RCC 7860 (cell line): ENCODE measurements around the gene ACSL6.
"Not testable (repeated sequence)": the region's sequence is repeated elsewhere in the genome, so short reads cannot be mapped to it uniquely, and the experiment has no call there.

Experiments used
- DNase-seq: peaks from one replicate; pipeline ENCODE4 v3.0.0-alpha.2; 2015; ENCODE audit warnings: low spot score
- FAIRE-seq: peaks from 2 replicates; lab custom pipeline; 2012; peaks lifted over from hg19 to GRCh38; lab: Jason Lieb, UNC

The ACSL6 gene

DNA sequence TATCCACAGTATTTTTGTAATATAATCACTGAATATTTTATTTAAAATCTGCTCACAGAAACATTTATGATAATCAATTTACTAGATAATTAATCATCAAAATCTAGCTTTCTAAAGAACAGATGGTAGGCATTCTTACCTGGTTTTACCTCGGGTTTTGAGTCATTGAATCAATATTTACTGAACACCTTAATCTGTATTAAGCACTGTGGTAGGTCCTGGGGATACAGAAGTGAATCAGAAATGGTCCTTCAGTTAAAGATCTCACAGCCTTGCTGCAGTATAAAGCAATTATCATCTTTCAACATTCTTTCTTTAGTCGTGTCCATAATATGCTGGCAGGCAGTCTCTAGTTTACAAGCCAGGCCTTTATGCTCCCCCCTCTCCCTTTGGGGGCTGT lies 64.0 kb downstream of the ACSL6 start:
- no peak for DNase-seq
- no peak for FAIRE-seq

DNA sequence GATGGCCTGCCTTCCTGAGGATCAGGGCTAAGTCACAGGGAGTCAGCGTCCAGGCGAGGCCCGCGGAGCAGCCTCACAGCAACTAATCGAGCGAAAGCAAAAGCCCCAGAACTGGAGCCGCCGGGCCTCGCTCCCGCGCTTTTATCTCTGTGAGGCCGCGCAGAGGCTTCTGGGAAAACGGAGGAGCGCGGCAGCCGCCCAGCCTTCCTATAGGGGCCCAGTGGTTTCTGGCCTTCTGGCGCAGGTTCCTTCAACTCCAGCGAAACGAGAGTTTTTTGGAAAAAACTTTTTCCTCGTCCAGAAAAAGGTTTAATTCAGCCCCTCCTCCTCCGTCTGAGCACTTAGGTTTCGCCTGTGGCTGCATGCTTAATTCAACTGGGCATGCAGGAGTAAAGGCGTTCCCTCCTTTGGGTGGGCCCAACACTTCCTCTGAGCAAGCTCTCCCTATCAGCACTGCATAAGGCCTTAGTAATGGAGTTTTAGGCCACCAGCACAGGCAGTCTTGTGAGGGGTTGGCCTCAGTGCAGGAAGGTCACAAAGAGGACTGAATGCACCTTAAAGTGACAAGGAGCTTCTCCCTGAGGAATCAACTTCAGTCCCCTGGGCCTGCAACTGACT lies 65.8 kb downstream of the ACSL6 start, which contains the start of gene MEIKIN:
Gene MEIKIN (minus strand): TSS at position 113 of the 618 bp plus-strand sequence. CDS start 158 bp downstream, outside the sequence.
- no peak for FAIRE-seq

DNA sequence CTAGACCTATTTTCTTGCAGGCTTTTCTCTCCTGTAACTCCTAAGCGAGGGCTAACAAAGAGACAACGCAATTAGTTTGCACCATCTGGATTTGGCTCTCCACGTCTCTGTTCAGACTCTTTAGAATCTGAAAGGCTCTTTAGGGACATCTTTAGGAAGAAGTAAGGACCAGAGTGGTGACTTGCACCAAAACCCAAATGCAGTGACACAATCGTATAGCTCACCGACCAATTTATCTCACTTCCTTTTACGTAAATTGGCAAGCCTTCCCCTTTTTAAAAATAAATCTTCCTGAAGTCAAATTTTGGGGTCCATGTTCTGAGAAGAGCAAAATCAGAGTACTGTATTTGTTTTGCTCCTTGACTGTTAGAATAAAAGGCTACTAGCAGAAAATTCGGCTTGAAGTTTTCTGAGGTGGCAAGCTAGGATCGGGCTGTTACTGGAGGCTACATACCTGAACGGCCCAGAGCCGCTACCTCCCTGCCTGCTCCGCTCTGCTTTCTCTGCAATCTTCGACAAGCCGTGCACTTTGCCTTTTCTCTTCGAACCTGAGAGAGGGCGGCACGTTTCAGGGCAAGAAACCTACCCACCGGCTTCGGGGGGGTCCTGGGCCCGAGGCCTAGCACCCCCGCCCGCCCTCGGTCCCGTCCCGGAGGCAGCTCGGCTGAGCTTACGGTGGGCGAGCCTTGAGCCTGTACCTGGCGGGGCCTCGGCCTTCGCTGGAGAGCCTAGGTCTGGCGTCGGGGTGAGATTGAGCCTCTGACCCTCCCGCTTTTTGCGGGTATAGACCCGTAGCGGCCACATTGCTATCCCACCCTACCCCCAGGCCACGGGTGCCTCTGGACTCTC lies 66.5 kb downstream of the ACSL6 start:
- FAIRE-seq, result no peak
- no peak for DNase-seq

More for the DNA sequence above, 65.8 kb downstream of the ACSL6 start, which contains the start of gene MEIKIN:
- no peak for DNase-seq

DNA sequence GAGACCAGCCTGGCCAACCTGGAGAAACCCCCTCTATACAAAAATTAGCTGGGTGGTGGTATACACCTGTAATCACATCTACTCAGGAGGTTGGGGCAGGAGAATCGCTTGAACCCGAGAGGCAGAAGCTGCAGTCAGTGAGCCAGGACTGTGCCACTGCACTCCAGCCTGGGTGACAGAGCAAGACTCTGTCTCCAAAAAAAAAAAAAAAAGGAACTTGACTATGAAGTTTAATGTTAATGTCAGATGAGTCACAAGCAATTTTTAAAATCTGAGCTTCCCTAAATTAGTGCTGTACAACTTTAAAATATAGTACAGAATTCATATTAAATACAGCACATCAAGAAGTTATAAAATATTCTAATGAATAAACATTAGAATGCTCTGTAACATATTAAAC lies 67.5 kb downstream of the ACSL6 start:
- DNase-seq (no peak), FAIRE-seq (no peak)

DNA sequence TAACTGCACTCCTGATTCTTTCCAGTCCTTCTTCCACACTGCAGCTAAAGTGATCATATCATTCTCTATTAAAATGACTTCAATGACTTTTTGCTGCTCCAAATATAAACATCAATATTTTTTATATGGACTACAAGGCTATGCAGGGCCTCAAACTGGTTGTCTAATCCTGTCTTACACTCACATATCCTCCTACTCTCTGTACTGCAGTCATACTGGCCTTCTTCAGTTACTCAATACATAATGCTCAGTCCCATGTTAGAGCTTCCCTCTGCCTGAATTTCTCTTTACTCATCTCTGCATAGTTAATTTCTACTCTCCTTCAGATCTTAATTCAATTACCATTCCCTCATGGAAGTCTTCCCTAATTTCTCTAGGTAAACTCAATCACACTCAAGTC lies 69.4 kb downstream of the ACSL6 start:
- DNase-seq (no peak), FAIRE-seq (no peak)

DNA sequence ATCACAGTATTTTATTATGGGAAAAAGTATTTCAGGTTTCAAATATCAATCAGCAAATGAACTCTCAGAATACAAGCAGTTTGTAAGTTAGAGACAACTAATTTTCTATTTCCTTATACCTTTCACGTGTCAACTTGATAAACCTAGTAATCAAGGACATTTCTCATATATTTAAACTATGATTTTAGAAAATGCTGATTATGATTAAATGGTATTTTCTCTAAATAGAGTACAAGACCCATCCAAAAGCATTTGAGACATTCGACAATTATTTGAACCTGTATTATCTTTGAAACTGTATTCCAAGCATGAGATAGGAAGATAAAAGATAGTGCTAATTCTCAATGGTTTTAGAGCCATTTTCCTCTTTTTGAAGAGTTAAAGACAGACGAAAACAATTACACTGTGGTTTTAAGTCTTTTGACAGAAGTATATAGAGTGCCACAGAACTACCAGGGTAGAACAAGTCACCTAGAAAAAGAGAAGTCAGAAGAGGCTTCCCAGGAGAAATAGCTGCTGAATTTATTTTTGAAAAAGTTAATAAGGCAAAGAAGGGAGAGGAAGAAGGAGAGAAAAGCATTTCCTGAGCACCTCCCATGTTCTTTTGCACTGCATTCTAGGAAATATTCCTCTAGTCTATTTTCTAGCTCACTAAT lies 71.6 kb downstream of the ACSL6 start:
- DNase-seq (no peak), FAIRE-seq (no peak)

DNA sequence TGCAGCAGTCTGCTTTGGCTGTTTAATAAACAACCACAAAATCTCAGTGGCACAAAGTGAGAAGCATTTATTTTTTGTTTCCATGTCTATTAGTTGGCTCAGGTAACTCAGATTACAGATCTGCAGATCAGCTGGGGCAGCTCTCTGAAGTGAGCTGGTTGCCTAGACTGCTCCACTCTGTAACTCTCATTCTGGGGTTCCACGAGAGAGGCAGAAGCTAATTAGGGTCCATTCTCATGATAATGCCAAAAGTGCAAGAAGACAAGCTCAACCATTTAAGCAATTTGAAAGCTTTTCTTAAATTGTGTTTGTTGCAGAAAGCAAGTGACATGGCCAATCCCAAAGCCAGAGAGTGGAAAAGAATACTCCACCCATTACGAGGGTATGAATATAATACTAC lies 79.2 kb downstream of the ACSL6 start:
- no peak for DNase-seq
- no peak for FAIRE-seq

DNA sequence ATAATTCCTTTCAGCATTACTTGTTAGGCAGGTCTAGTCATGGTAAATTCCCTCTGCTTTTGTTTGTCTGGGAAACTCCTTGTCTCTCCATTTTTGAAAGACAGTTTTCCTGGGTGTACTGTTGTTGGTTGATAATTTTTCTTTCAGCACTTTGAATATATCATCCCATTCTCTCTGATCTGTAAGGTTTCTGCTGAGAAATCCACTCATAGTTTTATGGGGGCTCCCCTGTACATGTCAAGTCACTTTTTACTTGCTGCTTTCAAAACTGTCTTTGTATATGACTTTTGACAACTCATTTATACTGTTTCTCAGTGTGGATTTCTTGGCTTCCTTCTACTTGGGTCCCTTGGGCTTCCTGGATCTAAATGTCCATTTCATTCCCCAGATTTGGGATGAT lies 82.5 kb downstream of the ACSL6 start:
- FAIRE-seq (no peak), DNase-seq (no peak)

DNA sequence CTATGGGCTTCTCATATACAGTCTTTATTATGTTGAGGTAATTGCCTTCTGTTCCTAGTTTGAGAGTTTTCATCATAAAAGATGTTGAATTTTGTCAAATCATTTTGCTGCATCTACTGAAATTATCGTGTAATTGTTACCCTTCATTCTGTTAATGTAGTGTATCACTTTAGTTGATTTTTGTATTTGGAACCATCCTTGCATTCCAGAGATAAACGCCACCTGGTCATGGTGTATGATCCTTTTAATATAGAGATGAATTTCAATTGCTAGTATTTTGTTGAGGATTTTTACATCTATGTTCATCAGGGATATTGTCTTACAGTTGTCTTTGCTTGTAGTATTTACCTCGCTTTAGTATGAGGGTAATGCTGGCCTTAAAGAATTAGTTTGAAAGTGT lies 85.3 kb downstream of the ACSL6 start:
- FAIRE-seq (no peak), DNase-seq (no peak)

DNA sequence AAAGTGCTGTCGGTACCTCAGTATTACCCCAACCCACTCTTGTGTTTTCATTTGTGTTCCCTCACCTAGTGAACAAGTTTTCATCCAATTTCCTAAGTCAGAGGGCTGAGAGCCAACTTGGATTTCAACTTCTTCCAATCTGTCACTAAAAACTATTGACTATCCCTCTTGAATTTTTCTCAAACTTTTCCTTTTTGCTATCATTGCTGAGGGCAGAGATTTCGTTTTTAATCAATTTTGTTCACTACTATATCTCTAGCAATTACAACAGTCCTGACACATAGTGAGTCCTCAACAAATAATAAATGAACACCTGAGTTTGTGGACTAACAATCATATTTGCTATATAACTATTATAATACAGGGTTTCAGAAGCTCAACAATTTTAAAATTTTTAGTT lies 95.0 kb downstream of the ACSL6 start:
- no peak for FAIRE-seq
- no peak for DNase-seq

DNA sequence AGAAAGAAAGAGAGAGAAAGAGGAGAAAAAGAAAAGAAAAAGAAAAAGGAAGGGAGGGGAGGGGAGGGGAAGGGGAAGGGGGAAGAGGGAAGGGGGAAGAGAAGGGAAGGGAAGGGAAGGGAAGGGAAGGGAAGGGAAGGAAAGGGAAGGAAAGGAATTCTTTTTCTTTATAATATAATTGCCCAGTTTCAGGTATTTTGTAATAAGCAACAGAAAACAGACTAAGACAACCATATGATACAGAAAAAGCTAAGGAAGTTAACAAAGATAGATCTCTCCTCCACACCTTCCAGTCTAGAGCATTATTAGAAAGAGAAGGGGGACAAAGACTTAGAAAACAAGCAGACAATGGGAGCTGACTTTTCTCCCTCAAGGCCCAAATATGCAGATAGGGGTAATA lies 97.0 kb downstream of the ACSL6 start:
- no peak for DNase-seq
- no peak for FAIRE-seq

DNA sequence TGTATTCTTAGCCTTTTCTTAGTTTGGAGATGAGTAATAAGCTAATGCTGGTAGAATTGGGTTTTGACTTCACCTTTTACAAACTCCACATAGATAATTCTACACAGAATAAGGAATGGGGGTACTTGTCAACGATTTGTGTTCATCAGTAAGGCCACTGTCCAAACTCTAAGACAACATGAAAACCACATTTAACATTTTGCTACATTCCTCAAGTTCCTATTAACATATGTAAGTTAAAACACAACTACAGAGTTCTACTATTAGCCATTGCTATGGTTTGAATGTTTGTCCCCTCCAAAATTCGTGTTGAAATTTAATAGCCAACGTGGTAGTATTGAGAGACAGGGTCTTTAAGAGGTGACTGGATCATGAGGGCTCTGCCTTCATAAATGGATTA lies 97.9 kb downstream of the ACSL6 start:
- DNase-seq (no peak), FAIRE-seq (no peak)

DNA sequence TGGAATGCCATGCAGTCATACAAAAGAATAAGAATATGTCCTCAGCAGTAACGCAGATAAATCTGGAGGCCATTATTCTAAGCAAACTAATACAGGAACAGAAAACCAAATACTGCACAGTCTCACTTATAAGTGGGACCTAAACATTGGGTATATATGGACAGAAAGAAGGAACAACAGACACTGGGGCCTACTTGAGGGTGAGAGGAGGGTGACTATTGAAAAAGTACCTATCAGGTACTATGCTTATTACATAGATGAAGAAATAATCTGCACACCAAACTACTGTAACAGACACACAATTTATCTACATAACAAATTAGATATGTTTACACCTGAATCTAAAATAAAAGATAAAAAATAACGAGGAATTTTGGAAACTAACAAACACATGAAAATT lies 104.8 kb downstream of the ACSL6 start:
- DNase-seq, result no peak

DNA sequence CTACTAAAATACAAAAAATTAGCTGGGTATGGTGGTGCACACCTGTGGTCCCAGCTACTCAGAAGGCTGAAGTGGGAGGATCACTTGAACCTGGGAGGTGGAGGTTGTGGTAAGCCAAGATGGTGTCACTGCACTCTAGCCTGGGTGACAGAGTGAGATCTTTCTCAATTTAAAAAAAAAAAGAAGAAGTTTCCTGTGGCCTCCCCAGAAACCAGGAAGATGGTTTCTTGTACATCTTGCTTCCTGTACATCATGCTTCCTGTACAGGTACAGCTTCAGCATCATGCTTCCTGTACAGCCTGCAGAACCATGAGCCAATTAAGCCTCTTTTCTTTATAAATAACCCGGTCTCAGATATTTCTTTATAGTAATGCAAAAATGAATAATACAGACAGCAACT lies 109.2 kb downstream of the ACSL6 start:
- FAIRE-seq, DNase-seq: not testable (repeated sequence)

More for the DNA sequence above, 104.8 kb downstream of the ACSL6 start:
- no peak for FAIRE-seq
